HG02870 (cell line): ENCODE results near the gene ACCS.

ENCODE experiments used
- ATAC-seq: cut with Tn5 transposase; IDR thresholded peaks from one replicate; pipeline ENCODE4 v1.9.1; 2021; ENCODE audit warnings: mild to moderate bottlenecking, moderate library complexity; ENCODE audit not compliant: unreplicated experiment

Gene ACCS

GRCh38 chr11:44085330-44085729, 19.3 kb downstream of the ACCS start:
- ATAC-seq, result no peak

- no peak for ATAC-seq
Measured at GRCh38 chr11:44088377-44088776, 22.3 kb downstream of the ACCS start.

GRCh38 chr11:44088871-44089270, 22.8 kb downstream of the ACCS start:
- no peak for ATAC-seq

DNA sequence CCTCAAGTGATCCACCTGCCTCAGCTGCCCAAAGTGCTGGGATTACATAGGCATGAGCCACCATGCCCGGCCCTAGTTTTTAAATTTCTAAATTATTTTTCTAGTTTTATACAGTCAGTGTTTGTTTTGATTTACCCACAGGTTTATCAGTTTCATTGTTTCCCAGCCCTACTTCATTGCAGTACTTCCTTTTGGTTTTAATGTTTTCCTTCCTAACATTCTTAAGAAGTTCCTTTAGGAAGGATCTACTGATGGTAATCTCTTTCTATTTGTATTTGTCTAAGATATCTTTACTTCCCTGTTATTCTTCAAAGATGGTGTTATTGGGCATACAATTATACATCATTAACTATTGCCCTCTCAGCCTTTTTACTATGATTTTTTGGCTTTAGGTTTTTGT, 24.5 kb downstream of the ACCS start:
- ATAC-seq, result no peak

- ATAC-seq, result peak; percentile 47
Measured at GRCh38 chr11:44094260-44094868, 28.3 kb downstream of the ACCS start.

- ATAC-seq, result peak; percentile 92
Measured at GRCh38 chr11:44095506-44096359, 29.7 kb downstream of the ACCS start, which contains the start of gene EXT2. Gene EXT2 (plus strand): TSS chr11:44095678. CDS start chr11:44107713, 12,035 bp downstream.

DNA sequence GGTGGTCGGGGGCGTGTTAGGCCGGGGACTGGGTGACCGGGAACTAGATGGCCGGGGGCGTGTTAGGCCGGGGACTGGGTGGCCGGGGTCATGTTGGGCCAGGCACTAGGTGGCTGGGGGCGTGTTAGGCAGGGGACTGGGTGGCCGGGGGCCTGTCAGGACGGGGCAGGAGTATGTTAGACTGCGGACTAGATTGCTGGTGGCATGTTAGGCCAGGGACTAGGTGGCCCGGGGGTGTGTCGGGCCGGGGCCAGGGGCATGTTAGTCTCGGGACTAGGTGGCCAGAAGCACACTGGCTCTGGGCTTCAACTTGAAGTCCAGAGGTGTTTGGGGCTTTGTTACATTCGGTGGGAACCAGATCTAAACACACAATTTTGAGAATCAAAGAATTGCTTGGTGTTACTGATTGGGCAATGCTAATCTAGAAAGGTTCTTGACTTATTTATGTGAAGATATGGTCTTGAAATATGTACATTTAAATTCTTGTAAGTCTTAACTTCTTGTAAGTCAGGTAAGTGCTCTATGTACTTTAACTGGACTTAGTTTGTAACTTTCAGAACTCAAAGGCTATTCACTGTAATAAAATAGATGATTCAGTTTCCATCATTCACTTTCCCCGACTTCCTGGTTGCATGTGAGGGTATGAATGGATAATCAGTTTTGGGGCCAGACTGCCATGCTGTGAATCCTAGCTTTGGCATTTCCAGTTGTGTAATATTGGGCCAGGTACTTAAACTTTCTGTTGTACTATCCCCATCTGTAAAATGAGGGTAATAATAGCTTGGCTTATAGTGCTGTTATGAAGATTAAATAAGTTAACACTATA, 30.5 kb downstream of the ACCS start:
- no peak for ATAC-seq

DNA sequence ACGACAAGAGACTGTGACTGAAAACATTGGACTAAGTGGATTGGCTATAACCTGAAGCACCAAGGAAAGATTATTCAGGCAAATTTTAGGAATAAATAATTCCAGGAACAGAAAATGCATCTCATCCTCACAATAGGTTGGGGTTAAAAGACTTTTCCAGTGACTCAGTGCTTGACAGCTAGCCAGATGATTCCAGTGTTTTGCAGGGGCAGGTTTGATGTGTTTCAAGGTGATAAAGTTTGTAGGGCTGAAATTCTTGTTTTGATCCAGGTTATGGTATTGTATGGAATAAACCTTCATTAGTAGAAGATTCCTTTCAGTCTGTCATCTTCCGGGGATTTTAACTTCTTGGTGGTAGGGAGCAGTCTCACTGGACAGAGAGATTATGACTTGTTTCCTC, 31.8 kb downstream of the ACCS start:
- no peak for ATAC-seq

GRCh38 chr11:44101098-44101497, 35.0 kb downstream of the ACCS start:
- no peak for ATAC-seq

DNA sequence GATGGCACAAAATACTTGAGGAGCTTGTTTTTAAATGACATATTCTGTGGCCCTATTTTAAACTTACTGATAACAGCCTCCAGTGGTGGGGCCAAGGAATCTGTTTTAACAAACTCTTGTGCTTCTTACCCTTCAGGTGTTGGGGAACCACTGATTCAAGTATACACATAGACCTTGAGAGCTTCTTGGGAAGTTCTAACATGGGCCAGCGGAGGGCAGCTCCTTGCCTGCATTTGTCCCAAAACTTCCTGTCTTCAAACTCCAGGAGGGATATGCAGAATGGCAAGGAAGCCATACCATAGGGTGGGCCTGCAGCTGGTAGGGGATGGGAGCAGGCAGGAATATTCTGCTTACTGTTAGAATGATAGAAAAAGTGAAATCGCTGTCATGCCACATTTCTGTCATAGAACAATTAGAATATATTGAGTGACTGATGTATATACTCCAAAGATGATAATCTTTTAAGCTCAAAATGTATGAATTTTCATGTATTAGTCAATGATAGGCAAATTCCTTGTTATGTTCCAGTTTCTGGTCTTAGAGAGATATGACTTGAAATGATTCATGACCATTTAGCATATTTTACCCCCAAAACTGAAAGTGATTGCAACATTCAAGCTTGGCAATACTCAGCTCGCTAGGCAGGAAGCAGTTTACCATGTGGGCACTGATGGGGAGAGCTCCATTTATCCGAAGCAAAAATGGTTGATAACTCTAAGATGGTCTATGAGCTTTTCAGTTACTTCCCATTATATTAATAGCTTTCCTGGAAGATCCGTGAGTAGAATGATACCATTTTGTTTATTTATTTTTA, 38.6 kb downstream of the ACCS start:
- ATAC-seq, result no peak

- ATAC-seq, result no peak
Measured at GRCh38 chr11:44108260-44108659, 42.2 kb downstream of the ACCS start.

- ATAC-seq, result peak; percentile 90
Measured at GRCh38 chr11:44110231-44110679, 44.2 kb downstream of the ACCS start.

GRCh38 chr11:44112091-44112821, 46.2 kb downstream of the ACCS start:
- ATAC-seq, result no peak

DNA sequence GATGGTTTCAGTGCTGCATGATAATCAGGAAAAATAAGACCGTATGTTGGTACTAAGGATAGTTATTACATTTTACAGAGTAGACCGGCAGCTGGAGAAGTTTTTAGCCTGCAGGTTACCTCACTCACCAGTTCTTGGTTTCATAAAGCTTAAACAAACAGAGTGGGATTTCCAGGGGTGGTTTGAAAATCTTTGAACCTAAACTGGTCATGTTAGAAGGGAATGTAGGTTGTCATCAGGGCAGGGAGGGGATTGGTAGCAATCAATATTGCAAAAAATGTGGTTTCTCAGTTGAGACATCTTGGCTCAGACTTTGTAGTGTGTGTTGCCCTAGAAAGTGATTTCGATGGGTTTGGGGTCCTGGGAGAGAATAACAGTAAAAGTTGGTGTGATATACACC, 46.9 kb downstream of the ACCS start:
- ATAC-seq, result no peak

DNA sequence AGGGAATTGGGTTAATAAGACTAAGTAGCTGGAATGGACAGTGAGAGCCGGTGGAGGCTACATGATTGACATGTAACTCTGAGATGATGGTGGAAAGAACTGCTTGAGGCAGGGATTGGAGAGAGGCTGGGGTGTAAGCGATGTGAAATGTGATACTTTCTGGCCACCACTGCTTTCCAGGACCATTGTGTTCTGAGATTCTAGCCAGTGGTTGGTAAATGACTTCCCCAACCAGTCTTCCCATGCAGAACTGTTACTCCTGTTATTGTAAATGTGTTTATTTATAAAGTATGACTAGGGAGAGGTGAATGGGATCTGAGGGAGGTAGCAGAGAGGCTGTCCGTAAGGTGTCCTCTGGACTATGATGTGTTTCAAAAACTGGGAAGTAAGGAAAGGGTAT, 47.5 kb downstream of the ACCS start:
- ATAC-seq, result no peak

- ATAC-seq, result no peak
Measured at GRCh38 chr11:44116234-44116830, 50.3 kb downstream of the ACCS start.

DNA sequence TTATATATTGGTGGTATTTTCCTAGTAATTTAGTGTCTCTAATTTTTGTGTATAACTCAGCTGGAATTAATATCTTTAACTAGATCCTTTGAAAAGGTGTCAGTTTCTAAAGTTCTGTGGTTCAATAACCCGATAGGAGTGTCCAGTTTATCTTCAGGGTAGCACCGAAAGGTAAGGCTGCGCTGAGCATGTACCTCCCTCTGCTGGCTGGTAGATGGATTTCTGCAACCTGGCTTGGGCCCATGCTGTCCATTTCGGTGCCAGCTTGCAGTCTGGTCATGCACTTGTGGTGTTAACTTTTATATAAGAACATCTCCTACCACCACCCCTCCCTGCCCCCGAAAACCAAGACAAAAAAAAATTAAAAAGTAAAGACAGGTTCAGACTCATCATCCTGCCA, 54.1 kb downstream of the ACCS start:
- no peak for ATAC-seq

DNA sequence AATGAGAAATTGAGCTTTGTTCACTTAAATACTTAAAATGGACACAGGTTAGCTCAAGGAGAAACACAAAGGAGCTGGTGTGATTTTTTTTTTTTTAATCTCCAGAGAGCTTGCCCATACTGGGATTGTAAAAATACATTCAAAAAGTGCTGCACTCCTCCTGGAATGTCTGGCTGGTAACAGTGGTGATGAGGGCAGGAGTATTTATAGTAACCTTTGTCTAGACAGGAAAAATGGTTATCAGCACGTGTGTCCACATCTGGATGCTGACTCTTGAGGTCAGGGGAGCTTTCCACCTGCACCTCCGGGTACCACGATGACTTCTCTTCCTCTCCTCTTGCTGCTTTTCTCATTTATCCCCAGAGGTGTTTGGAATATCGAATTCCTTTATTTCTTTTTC, 59.5 kb downstream of the ACCS start:
- ATAC-seq, result no peak

- ATAC-seq, result no peak
Measured at GRCh38 chr11:44126304-44126703, 60.2 kb downstream of the ACCS start.

DNA sequence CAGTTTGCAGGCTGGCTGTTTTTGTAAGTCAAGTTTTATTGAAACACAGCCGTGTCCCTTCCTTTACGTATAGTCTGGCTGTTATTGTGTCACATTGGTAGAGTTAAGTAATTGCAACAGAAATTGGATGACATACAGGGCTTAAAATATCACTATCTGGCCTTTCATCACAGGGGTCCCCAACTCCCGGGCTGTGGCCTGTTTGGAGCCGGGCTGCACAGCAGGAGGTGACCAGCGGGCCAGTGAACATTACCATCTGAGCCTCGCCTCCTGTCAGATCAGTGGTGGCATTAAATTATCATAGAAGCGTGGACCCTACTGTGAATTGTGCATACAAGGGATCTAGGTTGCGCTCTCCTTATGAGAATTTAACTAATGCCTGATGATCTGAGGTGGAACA, 61.1 kb downstream of the ACCS start:
- no peak for ATAC-seq
